CD4-positive, alpha-beta T cell (primary cell): Measurements from ENCODE around the gene GPC6. TPM values are rescaled to one million over a fixed set of nuclear protein-coding genes. Genes with fewer than 3 reads are reported as not detected.

ENCODE experiments used
- ATAC-seq: fragments of 200-7000 bp; cut with Tn5 transposase; one replicate; pipeline ENCODE4 v1.10.0; 2022; ENCODE audit warnings: mild to moderate bottlenecking; ENCODE audit not compliant: poor library complexity
- CTCF ChIA-PET: fragments of 350-600 bp; sonication (Branson Sonifier 250); formaldehyde crosslinking; loops from one replicate; lab custom pipeline; 2021; ENCODE audit warnings: antibody characterized with exemption, inconsistent platforms; lab: Charles Lee
- POLR2A ChIA-PET: fragments of 350-600 bp; sonication (Branson Sonifier 250); formaldehyde crosslinking; loops from one replicate; lab custom pipeline; 2021; ENCODE audit warnings: antibody characterized with exemption, inconsistent platforms; lab: Charles Lee
- DNase-seq, 14 experiments: peaks; one replicate each; pipeline ENCODE4 v3.0.0-alpha.2; 2013 to 2020; ENCODE audit warnings: mixed read lengths in 2 of 14
- H3K27ac ChIP-seq, 2 donors: one replicate each; pipeline versions ENCODE4 v1.5.1 to v1.7.0; 2013; ENCODE audit warnings: low read length in 2 of 2, low read depth in 1 of 2, mild to moderate bottlenecking in 1 of 2
- H3K27me3 ChIP-seq, 2 experiments: 1 replicate in 1 of 2; 2 replicates in 1 of 2; pipeline versions ENCODE4 v1.6.1 to v1.7.0; 2013; ENCODE audit warnings: low read length in 2 of 2, control low read depth in 1 of 2, mild to moderate bottlenecking in 1 of 2, moderate library complexity in 1 of 2; ENCODE audit not compliant: insufficient read depth in 2 of 2, control insufficient read depth in 1 of 2
- H3K36me3 ChIP-seq: one replicate; pipeline ENCODE4 v1.6.1; 2013; ENCODE audit warnings: low read length, control low read depth; ENCODE audit not compliant: insufficient read depth
- H3K4me1 ChIP-seq: one replicate; pipeline ENCODE4 v1.6.1; 2013; ENCODE audit warnings: low read length, control low read depth; ENCODE audit not compliant: insufficient read depth
- H3K4me3 ChIP-seq: one replicate; pipeline ENCODE4 v1.5.1; 2013; ENCODE audit warnings: mild to moderate bottlenecking, low read length, moderate library complexity
- H3K9me3 ChIP-seq, 2 experiments: 1 replicate in 1 of 2; 2 replicates in 1 of 2; pipeline versions ENCODE4 v1.6.1 to v1.7.0; 2013; ENCODE audit warnings: low read length in 2 of 2, mild to moderate bottlenecking in 2 of 2, control low read depth in 1 of 2, moderate library complexity in 1 of 2; ENCODE audit not compliant: control insufficient read depth in 1 of 2, insufficient read depth in 1 of 2
- H3K27ac Mint-ChIP-seq: one replicate; pipeline ENCODE4 v1.8.0; 2020; ENCODE audit warnings: mixed read lengths
- H3K27me3 Mint-ChIP-seq: one replicate; pipeline ENCODE4 v1.8.0; 2021; ENCODE audit warnings: mixed read lengths
- H3K36me3 Mint-ChIP-seq: one replicate; pipeline ENCODE4 v1.8.0; 2021; ENCODE audit warnings: low read depth, mixed read lengths
- H3K4me1 Mint-ChIP-seq: one replicate; pipeline ENCODE4 v1.8.0; 2021; ENCODE audit warnings: low read depth, mixed read lengths
- H3K4me3 Mint-ChIP-seq: one replicate; pipeline ENCODE4 v1.8.0; 2020; ENCODE audit warnings: mild to moderate bottlenecking, mixed read lengths
- H3K9me3 Mint-ChIP-seq: one replicate; pipeline ENCODE4 v1.8.0; 2020; ENCODE audit warnings: mixed read lengths
- intact Hi-C, 2 experiments: fragments of 100-400 bp; cut with DNase I in 1 of 2; cut with micrococcal nuclease in 1 of 2; formaldehyde crosslinking; loops; one replicate each; pipeline versions ENCODE4 v1.15.1 to v1.9.0; 2023 to 2025; cut with DNase I, micrococcal nuclease
- total RNA-seq, 174 experiments: library from RNA in 2 of 174; stranded (reverse) in 2 of 174; gene quantifications; one replicate each; pipeline ENCODE4 v1.2.3 and lab custom pipeline; 2021 to 2026
- TF ChIP-seq, protein P1 (sequence below): fragments of 200-600 bp; IDR thresholded peaks from one replicate; pipeline ENCODE4 v1.8.0; 2022; ENCODE audit warnings: antibody characterized with exemption, mild to moderate bottlenecking

The GPC6 gene
- total RNA-seq, 2 experiments from 2014 or later, result not detected

DNA sequence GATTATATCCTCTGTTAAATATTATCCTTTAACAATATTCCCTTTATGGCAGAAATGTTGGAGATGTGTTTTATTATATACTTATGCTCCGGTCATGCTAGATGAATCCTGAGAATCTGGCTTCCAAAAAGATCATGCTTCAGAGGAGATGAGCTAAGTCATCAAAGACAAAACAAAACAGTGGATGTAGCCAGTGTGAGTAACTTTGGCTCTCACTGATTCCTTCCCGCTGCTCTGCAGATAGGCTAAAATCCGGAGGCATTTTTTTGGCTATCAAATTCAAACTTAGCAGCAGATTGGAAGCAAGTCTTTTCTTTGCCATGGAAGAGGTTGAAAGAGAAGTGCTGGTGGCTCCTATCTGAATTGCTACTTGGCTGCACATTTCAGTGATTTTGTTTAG, 295.9 kb downstream of the GPC6 start:
- H3K27me3 Mint-ChIP-seq, result no peaks in the 10 kb centered on the region
- no peaks in the 10 kb centered on the region for H3K4me1 ChIP-seq
- no peaks in the 10 kb centered on the region for H3K4me1 Mint-ChIP-seq
- no peak overlapping the region for H3K4me3 Mint-ChIP-seq
- TF ChIP-seq, protein P1, sequence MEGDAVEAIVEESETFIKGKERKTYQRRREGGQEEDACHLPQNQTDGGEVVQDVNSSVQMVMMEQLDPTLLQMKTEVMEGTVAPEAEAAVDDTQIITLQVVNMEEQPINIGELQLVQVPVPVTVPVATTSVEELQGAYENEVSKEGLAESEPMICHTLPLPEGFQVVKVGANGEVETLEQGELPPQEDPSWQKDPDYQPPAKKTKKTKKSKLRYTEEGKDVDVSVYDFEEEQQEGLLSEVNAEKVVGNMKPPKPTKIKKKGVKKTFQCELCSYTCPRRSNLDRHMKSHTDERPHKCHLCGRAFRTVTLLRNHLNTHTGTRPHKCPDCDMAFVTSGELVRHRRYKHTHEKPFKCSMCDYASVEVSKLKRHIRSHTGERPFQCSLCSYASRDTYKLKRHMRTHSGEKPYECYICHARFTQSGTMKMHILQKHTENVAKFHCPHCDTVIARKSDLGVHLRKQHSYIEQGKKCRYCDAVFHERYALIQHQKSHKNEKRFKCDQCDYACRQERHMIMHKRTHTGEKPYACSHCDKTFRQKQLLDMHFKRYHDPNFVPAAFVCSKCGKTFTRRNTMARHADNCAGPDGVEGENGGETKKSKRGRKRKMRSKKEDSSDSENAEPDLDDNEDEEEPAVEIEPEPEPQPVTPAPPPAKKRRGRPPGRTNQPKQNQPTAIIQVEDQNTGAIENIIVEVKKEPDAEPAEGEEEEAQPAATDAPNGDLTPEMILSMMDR, result no peak
- H3K4me3 ChIP-seq, result no peak overlapping the region
- H3K36me3 ChIP-seq, result no peaks in the 10 kb centered on the region
- ChIA-PET CTCF (no interaction called here), POLR2A (no interaction called here)
- DNase-seq, result no peak
- intact Hi-C loops, result no loop called here
- no peak overlapping the region for H3K27ac Mint-ChIP-seq
- H3K27me3 ChIP-seq, result no peaks in the 10 kb centered on the region
- no peaks in the 10 kb centered on the region for H3K36me3 Mint-ChIP-seq
- H3K9me3 ChIP-seq, result no peaks in the 10 kb centered on the region
- no peaks in the 10 kb centered on the region for H3K9me3 Mint-ChIP-seq
- no peak overlapping the region for H3K27ac ChIP-seq
- no peak for ATAC-seq

DNA sequence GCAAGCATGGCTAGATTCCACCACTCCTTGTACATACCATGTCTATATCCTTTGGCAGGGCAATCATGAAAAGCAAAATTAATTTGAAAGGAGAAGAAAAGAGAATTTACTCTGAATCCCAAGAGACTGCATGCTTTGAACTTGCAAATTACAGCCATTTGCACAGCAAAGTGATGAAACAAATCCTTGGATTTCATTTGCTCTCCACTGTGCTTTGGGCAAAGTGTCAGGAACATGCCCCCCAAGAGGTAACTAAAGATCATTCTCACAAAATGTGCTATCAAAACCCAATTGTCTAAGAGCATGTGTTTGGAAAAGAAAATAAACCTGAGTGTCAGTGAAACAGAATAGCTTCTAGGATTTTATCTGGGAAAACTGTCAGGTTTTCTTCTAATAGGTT, 298.5 kb downstream of the GPC6 start:
- H3K36me3 Mint-ChIP-seq, result no peaks in the 10 kb centered on the region

DNA sequence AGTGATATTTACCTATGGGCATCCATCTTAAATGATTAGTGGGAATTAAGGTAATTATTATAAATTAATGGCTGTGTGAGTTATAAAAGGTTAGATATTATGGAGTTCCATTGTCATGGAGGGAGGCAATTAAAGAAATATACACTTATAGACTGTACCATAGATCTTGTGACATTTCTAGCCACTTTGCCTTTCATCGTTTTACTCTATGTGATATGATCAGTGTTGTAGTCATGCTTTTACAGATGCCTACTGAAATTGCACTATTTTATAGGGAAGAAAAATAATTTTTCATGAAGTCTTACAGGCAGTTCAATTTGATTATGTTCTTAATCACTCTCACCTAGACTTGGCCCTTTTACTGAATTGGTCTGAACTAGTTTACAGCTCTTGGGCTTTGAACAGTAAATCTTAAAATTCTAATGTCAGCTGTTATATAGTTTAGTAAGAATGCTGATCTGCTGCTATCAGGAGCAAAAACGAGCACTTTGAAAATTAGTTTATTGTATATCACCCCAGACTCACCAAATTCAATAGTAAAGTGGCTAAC, 301.2 kb downstream of the GPC6 start:
- Mint-ChIP-seq H3K4me1 (no peaks in the 10 kb centered on the region), H3K27ac (no peak overlapping the region), H3K27me3 (no peaks in the 10 kb centered on the region), H3K4me3 (no peak overlapping the region), H3K9me3 (peaks cover 3% of the 10 kb centered on the region), H3K36me3 (no peaks in the 10 kb centered on the region)
- Histone ChIP-seq H3K36me3 (no peaks in the 10 kb centered on the region), H3K9me3 (no peaks in the 10 kb centered on the region), H3K27ac (no peak overlapping the region), H3K4me1 (no peaks in the 10 kb centered on the region), H3K27me3 (no peaks in the 10 kb centered on the region), H3K4me3 (no peak overlapping the region)
- intact Hi-C loops, result no loop called here
- TF ChIP-seq, protein P1, result no peak
- no peak for DNase-seq
- POLR2A ChIA-PET, result no interaction called here
- ATAC-seq, result no peak
- CTCF ChIA-PET, result no interaction called here

More for the DNA sequence above, 298.5 kb downstream of the GPC6 start:
- ChIA-PET POLR2A (no interaction called here), CTCF (no interaction called here)
- Histone ChIP-seq H3K4me3 (no peak overlapping the region), H3K4me1 (no peaks in the 10 kb centered on the region), H3K36me3 (no peaks in the 10 kb centered on the region), H3K9me3 (no peaks in the 10 kb centered on the region), H3K27ac (no peak overlapping the region), H3K27me3 (no peaks in the 10 kb centered on the region)
- Mint-ChIP-seq H3K4me1 (no peaks in the 10 kb centered on the region), H3K4me3 (no peak overlapping the region), H3K9me3 (peaks cover 3% of the 10 kb centered on the region), H3K27me3 (no peaks in the 10 kb centered on the region), H3K27ac (no peak overlapping the region)
- intact Hi-C loops, result no loop called here
- TF ChIP-seq, protein P1, result no peak
- no peak for DNase-seq
- ATAC-seq, result no peak
